ENCODE results near the gene CALML4.
"Not testable (repeated sequence)": the region's sequence is repeated elsewhere in the genome, so short reads cannot be mapped to it uniquely, and the experiment has no call there.

Gene CALML4

GRCh38 chr15:68229386-68230156 lies 24.4 kb upstream of the CALML4 start, which contains the start of gene CLN6:
CLN6 (minus strand) TSS chr15:68229728; CDS start chr15:68229584, 144 bp downstream.
- DNase-seq (ENCODE audit: low read depth) = peak; percentile 91
- TF ChIP-seq, protein P1, sequence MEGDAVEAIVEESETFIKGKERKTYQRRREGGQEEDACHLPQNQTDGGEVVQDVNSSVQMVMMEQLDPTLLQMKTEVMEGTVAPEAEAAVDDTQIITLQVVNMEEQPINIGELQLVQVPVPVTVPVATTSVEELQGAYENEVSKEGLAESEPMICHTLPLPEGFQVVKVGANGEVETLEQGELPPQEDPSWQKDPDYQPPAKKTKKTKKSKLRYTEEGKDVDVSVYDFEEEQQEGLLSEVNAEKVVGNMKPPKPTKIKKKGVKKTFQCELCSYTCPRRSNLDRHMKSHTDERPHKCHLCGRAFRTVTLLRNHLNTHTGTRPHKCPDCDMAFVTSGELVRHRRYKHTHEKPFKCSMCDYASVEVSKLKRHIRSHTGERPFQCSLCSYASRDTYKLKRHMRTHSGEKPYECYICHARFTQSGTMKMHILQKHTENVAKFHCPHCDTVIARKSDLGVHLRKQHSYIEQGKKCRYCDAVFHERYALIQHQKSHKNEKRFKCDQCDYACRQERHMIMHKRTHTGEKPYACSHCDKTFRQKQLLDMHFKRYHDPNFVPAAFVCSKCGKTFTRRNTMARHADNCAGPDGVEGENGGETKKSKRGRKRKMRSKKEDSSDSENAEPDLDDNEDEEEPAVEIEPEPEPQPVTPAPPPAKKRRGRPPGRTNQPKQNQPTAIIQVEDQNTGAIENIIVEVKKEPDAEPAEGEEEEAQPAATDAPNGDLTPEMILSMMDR (IDR thresholded peaks at IDR 0.05; ENCODE audit: insufficient read depth, low read depth, low read length, missing control alignments) = no peak
- peak within 1 kb of the TSS; percentile 77 for H3K4me3 ChIP-seq (ENCODE audit: low read depth, low read length)

DNA sequence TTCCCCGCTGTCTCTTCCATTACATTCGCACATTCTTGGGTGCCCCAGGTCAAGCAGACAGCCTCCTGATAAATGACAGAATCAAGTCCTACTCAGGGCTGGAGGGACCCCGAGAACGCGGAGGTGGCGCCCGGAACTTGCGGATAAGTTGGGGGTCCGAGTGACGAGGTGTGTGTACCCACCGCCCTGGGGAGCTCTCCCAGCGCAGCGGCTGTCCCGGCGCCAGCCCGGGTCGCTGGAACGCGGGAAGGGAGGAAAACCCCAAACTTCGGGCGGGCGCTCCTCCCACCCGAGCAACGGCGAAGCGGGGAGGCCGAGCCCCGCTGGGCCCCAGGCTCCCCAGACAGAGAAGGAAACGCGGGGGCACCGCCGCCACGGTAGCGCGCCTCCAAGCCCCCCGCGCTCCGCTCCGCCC lies 23.8 kb upstream of the CALML4 start:
- DNase-seq (ENCODE audit: low read depth) = peak; percentile 47
- TF ChIP-seq, protein P1 (IDR thresholded peaks at IDR 0.05; ENCODE audit: insufficient read depth, low read depth, low read length, missing control alignments) = no peak
- H3K4me3 ChIP-seq (ENCODE audit: low read depth, low read length) = peak overlapping the region; percentile 77

GRCh38 chr15:68228143-68228970 lies 23.2 kb upstream of the CALML4 start:
- TF ChIP-seq, protein P1 (IDR thresholded peaks at IDR 0.05; ENCODE audit: insufficient read depth, low read depth, low read length, missing control alignments) = no peak
- peak; percentile 41 for DNase-seq (ENCODE audit: low read depth)
- H3K4me3 ChIP-seq (ENCODE audit: low read depth, low read length) = peak overlapping the region; percentile 77

GRCh38 chr15:68227643-68228142 lies 22.6 kb upstream of the CALML4 start:
- TF ChIP-seq, protein P1 (IDR thresholded peaks at IDR 0.05; ENCODE audit: insufficient read depth, low read depth, low read length, missing control alignments) = no peak
- no peak for DNase-seq (ENCODE audit: low read depth)

GRCh38 chr15:68225442-68225841 lies 20.3 kb upstream of the CALML4 start:
- H3K4me3 ChIP-seq (ENCODE audit: low read depth, low read length); DNase-seq (ENCODE audit: low read depth): not testable (repeated sequence)

More at GRCh38 chr15:68227643-68228142, 22.6 kb upstream of the CALML4 start:
- H3K4me3 ChIP-seq (ENCODE audit: low read depth, low read length) = peak overlapping the region; percentile 77

GRCh38 chr15:68224546-68225250 lies 19.6 kb upstream of the CALML4 start:
- TF ChIP-seq, protein P1 (IDR thresholded peaks at IDR 0.05; ENCODE audit: insufficient read depth, low read depth, low read length, missing control alignments) = no peak
- peak; percentile 83 for DNase-seq (ENCODE audit: low read depth)
- H3K4me3 ChIP-seq (ENCODE audit: low read depth, low read length) = no peak overlapping the region
